Gastrocnemius medialis (tissue), 4 donors: ENCODE data around the gene ADAMTSL5.

Experiments
- CTCF ChIP-seq, 5 experiments: fragments of 450-650 bp in 3 of 5; fragments of 200-600 bp in 2 of 5; sonication (generic) in 2 of 5; IDR thresholded peaks in 4 of 5; conservative IDR thresholded peaks in 1 of 5; 1 replicate in 4 of 5; 2 replicates in 1 of 5; pipeline ENCODE4 v1.5.1; 2016 to 2019; ENCODE audit warnings: antibody characterized with exemption in 5 of 5, mild to moderate bottlenecking in 3 of 5, moderate library complexity in 3 of 5
- POLR2A ChIP-seq, 2 donors: fragments of 450-650 bp; IDR thresholded peaks; one replicate each; pipeline ENCODE4 v1.6.1; 2017; ENCODE audit warnings: antibody characterized with exemption in 2 of 2, mild to moderate bottlenecking in 2 of 2, moderate library complexity in 2 of 2

- TF ChIP-seq CTCF (IDR thresholded peaks at IDR 0.05 in 4 of 5, conservative IDR thresholded peaks at IDR 0.05 in 1 of 5) = no peak
- TF ChIP-seq POLR2A (IDR thresholded peaks at IDR 0.05) = no peak
Measured at GRCh38 chr19:1505991-1506881, 6.6 kb downstream of the ADAMTSL5 start.
